Osteoblast (primary cell): ENCODE results near the gene IER5L. TPM values are rescaled to one million over a fixed set of nuclear protein-coding genes. Genes with fewer than 3 reads are reported as not detected.

Experiments
- DNase-seq: peaks from one replicate; pipeline ENCODE4 v3.0.0; 2011; ENCODE audit warnings: low spot score, mixed read lengths; ENCODE audit not compliant: insufficient read length; ENCODE audit errors: missing footprints
- H2AFZ ChIP-seq: 2 replicates; pipeline ENCODE4 v1.6.0; 2011; ENCODE audit warnings: mild to moderate bottlenecking, low read length
- H3K27ac ChIP-seq: 2 replicates; pipeline ENCODE4 v1.5.1; 2011; ENCODE audit warnings: mild to moderate bottlenecking, low read depth, low read length, moderate library complexity
- H3K27me3 ChIP-seq: 2 replicates; pipeline ENCODE4 v1.6.0; 2012; ENCODE audit warnings: mild to moderate bottlenecking, control low read depth, inconsistent platforms, low read length, moderate library complexity; ENCODE audit not compliant: insufficient read depth
- H3K36me3 ChIP-seq: 2 replicates; pipeline ENCODE4 v1.5.1; 2011; ENCODE audit warnings: mild to moderate bottlenecking, low read length, control low read depth, moderate library complexity; ENCODE audit not compliant: insufficient read depth
- H3K4me1 ChIP-seq: 2 replicates; pipeline ENCODE4 v1.5.1; 2011; ENCODE audit warnings: mild to moderate bottlenecking, low read length, control low read depth, moderate library complexity; ENCODE audit not compliant: insufficient read depth
- H3K4me2 ChIP-seq: 2 replicates; pipeline ENCODE4 v1.6.0; 2011; ENCODE audit warnings: mild to moderate bottlenecking, low read length; ENCODE audit not compliant: insufficient read depth
- H3K4me3 ChIP-seq: fragments of 200-600 bp; sonication (generic); 3 replicates; pipeline ENCODE4 v1.5.1; 2012; ENCODE audit warnings: mild to moderate bottlenecking, low read length, inconsistent platforms; ENCODE audit not compliant: insufficient read depth
- H3K79me2 ChIP-seq: 2 replicates; pipeline ENCODE4 v1.6.0; 2012; ENCODE audit warnings: mild to moderate bottlenecking, low read length, control low read depth, inconsistent platforms; ENCODE audit not compliant: insufficient read depth
- H3K9me3 ChIP-seq: 2 replicates; pipeline ENCODE4 v1.5.1; 2011; ENCODE audit warnings: low read depth, low read length, control low read depth
- H4K20me1 ChIP-seq: 2 replicates; pipeline ENCODE4 v1.6.0; 2012; ENCODE audit warnings: mild to moderate bottlenecking, low read length, control low read depth; ENCODE audit not compliant: insufficient read depth
- total RNA-seq: library from RNA; depleted of rRNA; stranded (reverse); fragments of >200 nt; gene quantifications from 2 replicates; pipeline ENCODE4 v1.2.3, GENCODE V29; 2012
- TF ChIP-seq, protein P1 (sequence below): IDR thresholded peaks from 2 replicates; pipeline ENCODE4 v1.5.1; 2011; ENCODE audit warnings: mild to moderate bottlenecking, low read depth, low read length, moderate library complexity; ENCODE audit errors: extremely low read depth

Gene IER5L
- total RNA-seq, 1 donor, result 86.1 TPM

DNA sequence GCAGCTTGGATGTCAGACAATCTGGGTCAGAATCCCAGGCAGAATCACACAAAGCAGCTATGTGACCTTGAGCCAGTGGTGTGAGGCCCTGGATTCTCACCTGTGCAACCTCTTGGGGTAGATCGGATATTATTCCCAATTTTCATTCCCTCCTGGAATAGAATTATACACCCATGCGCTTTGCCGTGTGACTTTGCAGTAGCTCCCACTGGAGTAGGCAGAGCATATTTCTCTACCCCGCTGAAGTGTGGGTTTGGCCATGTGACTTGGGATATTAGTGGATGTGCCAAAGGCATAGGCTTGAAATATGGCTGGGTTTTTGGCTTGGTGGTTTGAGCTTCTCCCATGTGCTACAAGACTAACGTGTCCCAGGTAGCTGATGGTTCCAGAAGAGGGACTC is 35.5 kb upstream of the IER5L start:
- Histone ChIP-seq H3K4me2 (no peak overlapping the region), H3K4me3 (no peak overlapping the region), H3K4me1 (no peaks in the 10 kb centered on the region), H3K27me3 (no peaks in the 10 kb centered on the region), H3K9me3 (no peaks in the 10 kb centered on the region), H4K20me1 (no peaks in the 10 kb centered on the region), H3K27ac (no peak overlapping the region), H3K79me2 (no peaks in the 10 kb centered on the region), H3K36me3 (no peaks in the 10 kb centered on the region), H2AFZ (no peak overlapping the region)
- DNase-seq, result no peak
- TF ChIP-seq, protein P1, sequence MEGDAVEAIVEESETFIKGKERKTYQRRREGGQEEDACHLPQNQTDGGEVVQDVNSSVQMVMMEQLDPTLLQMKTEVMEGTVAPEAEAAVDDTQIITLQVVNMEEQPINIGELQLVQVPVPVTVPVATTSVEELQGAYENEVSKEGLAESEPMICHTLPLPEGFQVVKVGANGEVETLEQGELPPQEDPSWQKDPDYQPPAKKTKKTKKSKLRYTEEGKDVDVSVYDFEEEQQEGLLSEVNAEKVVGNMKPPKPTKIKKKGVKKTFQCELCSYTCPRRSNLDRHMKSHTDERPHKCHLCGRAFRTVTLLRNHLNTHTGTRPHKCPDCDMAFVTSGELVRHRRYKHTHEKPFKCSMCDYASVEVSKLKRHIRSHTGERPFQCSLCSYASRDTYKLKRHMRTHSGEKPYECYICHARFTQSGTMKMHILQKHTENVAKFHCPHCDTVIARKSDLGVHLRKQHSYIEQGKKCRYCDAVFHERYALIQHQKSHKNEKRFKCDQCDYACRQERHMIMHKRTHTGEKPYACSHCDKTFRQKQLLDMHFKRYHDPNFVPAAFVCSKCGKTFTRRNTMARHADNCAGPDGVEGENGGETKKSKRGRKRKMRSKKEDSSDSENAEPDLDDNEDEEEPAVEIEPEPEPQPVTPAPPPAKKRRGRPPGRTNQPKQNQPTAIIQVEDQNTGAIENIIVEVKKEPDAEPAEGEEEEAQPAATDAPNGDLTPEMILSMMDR, result no peak

DNA sequence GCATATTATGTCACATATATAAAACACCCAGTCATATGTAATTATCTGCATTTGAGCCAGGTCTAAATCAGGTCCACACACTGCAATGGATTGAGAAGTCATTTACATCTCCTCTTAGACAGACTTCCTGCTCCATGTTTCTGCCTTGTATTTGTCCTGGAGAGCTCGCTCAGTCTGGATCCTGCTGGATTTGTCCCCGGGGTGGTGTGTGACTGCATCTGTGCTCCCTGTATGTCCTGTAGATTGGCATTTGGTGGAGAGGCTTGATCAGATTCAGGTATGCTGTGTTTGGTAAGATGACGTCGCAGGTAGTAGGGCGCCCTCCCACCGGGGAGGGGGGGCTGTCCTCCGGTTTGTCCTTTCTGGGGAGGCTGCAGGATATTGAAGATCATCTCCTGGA is 33.6 kb upstream of the IER5L start:
- peak; percentile 10 for DNase-seq
- no peaks in the 10 kb centered on the region for H4K20me1 ChIP-seq

DNA sequence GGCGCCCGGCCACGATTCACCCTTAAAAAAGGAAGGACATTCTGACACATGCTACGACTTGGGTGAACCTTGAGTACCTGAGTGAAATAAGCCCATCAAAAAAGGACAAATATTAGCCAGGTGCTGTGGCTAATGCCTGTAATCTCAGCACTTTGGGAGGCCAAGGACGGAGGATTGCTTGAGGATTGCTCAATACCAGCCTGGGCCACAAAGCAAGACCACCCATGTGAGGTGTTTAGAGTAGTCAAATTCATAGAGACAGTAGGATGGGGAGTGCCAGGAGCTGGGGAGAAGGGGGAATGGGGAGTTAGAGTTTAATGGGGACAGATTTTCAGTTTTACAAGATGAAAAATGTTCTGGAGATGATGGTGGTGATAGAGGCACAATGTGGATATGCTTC is 32.1 kb upstream of the IER5L start:
- H3K27ac ChIP-seq, result no peak overlapping the region
- no peaks in the 10 kb centered on the region for H3K4me1 ChIP-seq
- DNase-seq, result no peak
- H3K27me3 ChIP-seq, result no peaks in the 10 kb centered on the region
- H4K20me1 ChIP-seq, result no peaks in the 10 kb centered on the region
- H3K9me3 ChIP-seq, result no peaks in the 10 kb centered on the region
- no peaks in the 10 kb centered on the region for H3K36me3 ChIP-seq
- no peak overlapping the region for H2AFZ ChIP-seq
- TF ChIP-seq, protein P1, result no peak
- no peaks in the 10 kb centered on the region for H3K79me2 ChIP-seq
- no peak overlapping the region for H3K4me2 ChIP-seq
- no peak overlapping the region for H3K4me3 ChIP-seq

More for the DNA sequence above, 33.6 kb upstream of the IER5L start:
- H3K79me2 ChIP-seq, result no peaks in the 10 kb centered on the region
- no peaks in the 10 kb centered on the region for H3K27me3 ChIP-seq
- TF ChIP-seq, protein P1, result no peak
- H3K36me3 ChIP-seq, result no peaks in the 10 kb centered on the region
- H2AFZ ChIP-seq, result no peak overlapping the region
- no peaks in the 10 kb centered on the region for H3K9me3 ChIP-seq
- H3K4me2 ChIP-seq, result no peak overlapping the region
- H3K27ac ChIP-seq, result no peak overlapping the region
- no peaks in the 10 kb centered on the region for H3K4me1 ChIP-seq
- H3K4me3 ChIP-seq, result no peak overlapping the region

DNA sequence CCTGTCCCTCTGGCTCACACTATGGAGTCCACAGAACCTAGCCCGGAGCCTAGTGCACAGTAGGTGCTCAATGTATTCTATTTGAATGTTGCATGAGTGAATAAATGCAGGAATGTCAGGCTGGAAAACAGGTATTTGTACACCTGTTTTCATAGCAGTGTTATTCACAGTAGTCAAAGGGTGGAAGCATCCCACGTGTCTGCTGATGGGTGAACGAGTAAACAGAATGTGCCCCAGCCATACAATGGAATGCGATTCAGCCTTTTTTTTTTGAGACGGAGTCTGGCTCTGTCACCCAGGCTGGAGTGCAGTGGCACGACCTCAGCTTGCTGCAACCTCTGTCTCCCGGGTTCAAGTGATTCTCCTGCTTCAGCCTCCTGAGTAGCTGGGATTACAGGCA is 31.5 kb upstream of the IER5L start:
- Histone ChIP-seq H3K4me2 (no peak overlapping the region), H3K4me3 (no peak overlapping the region), H3K27me3 (no peaks in the 10 kb centered on the region), H3K9me3 (no peaks in the 10 kb centered on the region), H3K79me2 (no peaks in the 10 kb centered on the region), H3K27ac (no peak overlapping the region), H2AFZ (no peak overlapping the region), H4K20me1 (no peaks in the 10 kb centered on the region), H3K36me3 (no peaks in the 10 kb centered on the region), H3K4me1 (no peaks in the 10 kb centered on the region)
- DNase-seq, result peak; percentile 76
- TF ChIP-seq, protein P1, result no peak
